ENCODE measurements around the gene POU2AF1. TPM values are rescaled to one million over a fixed set of nuclear protein-coding genes. Genes with fewer than 3 reads are reported as not detected.

The POU2AF1 gene
- total and polyA plus RNA-seq, 5 donors = 0.23 to 0.35 TPM; not detected in 3

GRCh38 chr11:111367411-111368284 lies 11.4 kb downstream of the POU2AF1 start:
- Histone ChIP-seq H3K4me1 (ENCODE audit: control insufficient read depth, insufficient read depth, low read length) (no peaks in the 10 kb centered on the region), H3K4me3 (ENCODE audit: low read length) (no peak overlapping the region), H3K27me3 (ENCODE audit: control insufficient read depth, insufficient read depth) (no peaks in the 10 kb centered on the region), H3K27ac (ENCODE audit: low read length) (no peak overlapping the region), H3K9me3 (ENCODE audit: control insufficient read depth, low read length) (no peaks in the 10 kb centered on the region)
- ATAC-seq = no peak
- DNase-seq = no peak
- intact Hi-C loops (cut with DNase I) = no loop called here
- 89% methylated on average over 12 of the region's 12 CpGs for WGBS

- no peak for ATAC-seq
- no peak overlapping the region for H3K27ac ChIP-seq (ENCODE audit: low read length)
Observed at GRCh38 chr11:111366560-111367410, 12.3 kb downstream of the POU2AF1 start.

GRCh38 chr11:111365722-111366559 lies 13.1 kb downstream of the POU2AF1 start:
- no peak for DNase-seq
- Histone ChIP-seq H3K9me3 (ENCODE audit: control insufficient read depth, low read length) (no peaks in the 10 kb centered on the region), H3K4me3 (ENCODE audit: low read length) (no peak overlapping the region), H3K4me1 (ENCODE audit: control insufficient read depth, insufficient read depth, low read length) (no peaks in the 10 kb centered on the region), H3K27me3 (ENCODE audit: control insufficient read depth, insufficient read depth) (no peaks in the 10 kb centered on the region), H3K27ac (ENCODE audit: low read length) (no peak overlapping the region)
- ATAC-seq = no peak
- 72% methylated on average over 8 of the region's 8 CpGs for WGBS
- intact Hi-C loops (cut with DNase I) = no loop called here

More at GRCh38 chr11:111366560-111367410, 12.3 kb downstream of the POU2AF1 start:
- Histone ChIP-seq H3K4me1 (ENCODE audit: control insufficient read depth, insufficient read depth, low read length) (no peaks in the 10 kb centered on the region), H3K9me3 (ENCODE audit: control insufficient read depth, low read length) (no peaks in the 10 kb centered on the region), H3K27me3 (ENCODE audit: control insufficient read depth, insufficient read depth) (no peaks in the 10 kb centered on the region), H3K4me3 (ENCODE audit: low read length) (no peak overlapping the region)
- intact Hi-C loops (cut with DNase I) = no loop called here
- DNase-seq = no peak
- 86% methylated on average over 8 of the region's 8 CpGs for WGBS

- WGBS = 84% methylated on average over 3 of the region's 3 CpGs
- ATAC-seq (no peak), DNase-seq (no peak)
- intact Hi-C loops (cut with DNase I) = no loop called here
- Histone ChIP-seq H3K27me3 (ENCODE audit: control insufficient read depth, insufficient read depth) (no peaks in the 10 kb centered on the region), H3K27ac (ENCODE audit: low read length) (no peak overlapping the region), H3K4me1 (ENCODE audit: control insufficient read depth, insufficient read depth, low read length) (no peaks in the 10 kb centered on the region), H3K4me3 (ENCODE audit: low read length) (no peak overlapping the region), H3K9me3 (ENCODE audit: control insufficient read depth, low read length) (no peaks in the 10 kb centered on the region)
Observed at GRCh38 chr11:111364503-111364902, 14.6 kb downstream of the POU2AF1 start.

- Histone ChIP-seq H3K27me3 (ENCODE audit: control insufficient read depth, insufficient read depth) (no peaks in the 10 kb centered on the region), H3K4me3 (ENCODE audit: low read length) (no peak overlapping the region), H3K9me3 (ENCODE audit: control insufficient read depth, low read length) (no peaks in the 10 kb centered on the region), H3K4me1 (ENCODE audit: control insufficient read depth, insufficient read depth, low read length) (no peaks in the 10 kb centered on the region), H3K27ac (ENCODE audit: low read length) (no peak overlapping the region)
- DNase-seq (no peak), ATAC-seq (no peak)
- intact Hi-C loops (cut with DNase I) = no loop called here
Observed at GRCh38 chr11:111363985-111364384, 15.1 kb downstream of the POU2AF1 start.

GRCh38 chr11:111362887-111363411 lies 16.1 kb downstream of the POU2AF1 start:
- ATAC-seq = no peak

GRCh38 chr11:111361874-111362273 lies 17.2 kb downstream of the POU2AF1 start:
- ATAC-seq (no peak), DNase-seq (no peak)
- Histone ChIP-seq H3K27me3 (ENCODE audit: control insufficient read depth, insufficient read depth) (no peaks in the 10 kb centered on the region), H3K4me3 (ENCODE audit: low read length) (no peak overlapping the region), H3K9me3 (ENCODE audit: control insufficient read depth, low read length) (no peaks in the 10 kb centered on the region), H3K4me1 (ENCODE audit: control insufficient read depth, insufficient read depth, low read length) (no peaks in the 10 kb centered on the region), H3K27ac (ENCODE audit: low read length) (no peak overlapping the region)
- intact Hi-C loops (cut with DNase I) = no loop called here
- 88% methylated on average over 6 of the region's 6 CpGs for WGBS

More at GRCh38 chr11:111362887-111363411, 16.1 kb downstream of the POU2AF1 start:
- DNase-seq = no peak
- H3K4me3 ChIP-seq (ENCODE audit: low read length) = no peak overlapping the region
- H3K27me3 ChIP-seq (ENCODE audit: control insufficient read depth, insufficient read depth) = no peaks in the 10 kb centered on the region
- intact Hi-C loops (cut with DNase I) = no loop called here
- 73% methylated on average over 9 of the region's 9 CpGs for WGBS
- H3K4me1 ChIP-seq (ENCODE audit: control insufficient read depth, insufficient read depth, low read length) = no peaks in the 10 kb centered on the region
- H3K9me3 ChIP-seq (ENCODE audit: control insufficient read depth, low read length) = no peaks in the 10 kb centered on the region
- no peak overlapping the region for H3K27ac ChIP-seq (ENCODE audit: low read length)

- Histone ChIP-seq H3K27ac (ENCODE audit: low read length) (no peak overlapping the region), H3K4me1 (ENCODE audit: control insufficient read depth, insufficient read depth, low read length) (no peaks in the 10 kb centered on the region), H3K9me3 (ENCODE audit: control insufficient read depth, low read length) (no peaks in the 10 kb centered on the region), H3K4me3 (ENCODE audit: low read length) (no peak overlapping the region), H3K27me3 (ENCODE audit: control insufficient read depth, insufficient read depth) (no peaks in the 10 kb centered on the region)
- intact Hi-C loops (cut with DNase I) = no loop called here
- ATAC-seq (no peak), DNase-seq (no peak)
- WGBS = 84% methylated on average over 7 of the region's 7 CpGs
Observed at GRCh38 chr11:111361052-111361801, 17.8 kb downstream of the POU2AF1 start.

- 74% methylated on average over 6 of the region's 6 CpGs for WGBS
- Histone ChIP-seq H3K4me3 (ENCODE audit: low read length) (no peak overlapping the region), H3K4me1 (ENCODE audit: control insufficient read depth, insufficient read depth, low read length) (no peaks in the 10 kb centered on the region), H3K27ac (ENCODE audit: low read length) (no peak overlapping the region), H3K9me3 (ENCODE audit: control insufficient read depth, low read length) (no peaks in the 10 kb centered on the region), H3K27me3 (ENCODE audit: control insufficient read depth, insufficient read depth) (no peaks in the 10 kb centered on the region)
- ATAC-seq = peak in 1 of 2 donors; percentile 64
- no peak for DNase-seq
- intact Hi-C loops (cut with DNase I) = no loop called here
Observed at GRCh38 chr11:111360150-111361043, 18.7 kb downstream of the POU2AF1 start.

Data from right cardiac atrium (tissue), 5 donors.